HG02870 (cell line): Measurements from ENCODE around the gene FARP2.

Experiments
- ATAC-seq: cut with Tn5 transposase; IDR thresholded peaks from one replicate; pipeline ENCODE4 v1.9.1; 2021; ENCODE audit warnings: mild to moderate bottlenecking, moderate library complexity; ENCODE audit not compliant: unreplicated experiment

The FARP2 gene

DNA sequence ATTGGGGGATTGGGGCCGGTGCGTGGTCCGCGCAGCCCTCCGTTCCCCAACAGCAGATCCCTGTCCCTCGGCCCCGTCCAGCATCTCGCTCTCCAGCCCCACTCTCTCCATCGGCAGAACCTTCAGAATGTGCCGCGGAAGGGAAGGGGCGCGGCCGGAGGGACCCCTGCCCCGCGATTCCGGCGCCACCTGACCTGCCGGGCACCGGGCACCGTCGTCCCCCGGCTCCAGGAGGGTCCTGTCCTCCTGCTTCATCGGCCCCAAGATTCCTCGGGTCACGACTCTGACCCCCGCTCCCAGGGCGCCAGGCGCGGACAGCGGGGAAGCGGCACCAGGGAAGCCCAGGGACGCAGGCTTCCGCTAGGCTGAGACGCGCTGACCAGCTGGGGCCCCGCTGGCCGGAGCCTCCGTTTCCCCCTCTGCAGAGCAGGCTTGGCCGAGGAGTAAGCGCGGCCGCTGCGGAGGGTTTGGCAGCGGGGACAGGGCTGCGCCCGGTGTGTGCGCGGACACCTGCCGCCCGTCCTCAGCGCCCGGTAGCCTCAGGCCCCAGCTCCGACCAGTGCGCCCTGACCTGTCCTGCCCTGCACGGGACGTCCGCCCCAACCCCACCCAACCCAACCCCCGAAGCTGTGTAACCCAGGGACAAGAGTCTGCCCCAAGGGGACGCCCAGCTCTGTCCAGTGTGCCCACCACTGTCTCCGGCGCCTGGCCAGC lies 185.6 kb downstream of the FARP2 start:
- ATAC-seq = no peak

DNA sequence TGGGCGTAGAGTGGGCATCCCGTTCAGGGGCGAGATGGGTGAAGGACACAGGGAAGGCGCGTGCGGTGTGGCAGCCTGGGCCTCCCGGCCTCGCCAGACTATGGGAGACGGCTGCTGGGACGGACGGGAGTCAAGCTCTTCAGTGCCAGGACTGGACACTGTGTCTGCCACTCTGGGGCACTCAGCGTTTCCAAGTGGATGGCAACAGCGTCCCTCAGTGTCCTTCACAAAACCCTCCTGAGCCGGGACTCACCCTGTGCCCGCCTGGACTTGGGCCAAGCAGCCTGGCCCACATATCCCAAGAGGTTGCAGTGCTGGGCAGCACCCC lies 186.2 kb downstream of the FARP2 start:
- no peak for ATAC-seq
